HG02571 (cell line): ENCODE measurements around the gene NANOS3.

Source experiments
- ATAC-seq: cut with Tn5 transposase; IDR thresholded peaks from one replicate; pipeline ENCODE4 v1.9.1; 2021; ENCODE audit warnings: mild to moderate bottlenecking, moderate library complexity; ENCODE audit not compliant: unreplicated experiment

The NANOS3 gene

GRCh38 chr19:13864667-13865570 lies 12.0 kb upstream of the NANOS3 start:
- ATAC-seq: no peak

GRCh38 chr19:13865571-13866462 lies 11.1 kb upstream of the NANOS3 start:
- no peak for ATAC-seq

GRCh38 chr19:13866463-13867046 lies 10.4 kb upstream of the NANOS3 start:
- ATAC-seq: no peak

GRCh38 chr19:13868663-13869062 lies 8.3 kb upstream of the NANOS3 start:
- no peak for ATAC-seq

- no peak for ATAC-seq
Measured at GRCh38 chr19:13869281-13869680, 7.7 kb upstream of the NANOS3 start.

DNA sequence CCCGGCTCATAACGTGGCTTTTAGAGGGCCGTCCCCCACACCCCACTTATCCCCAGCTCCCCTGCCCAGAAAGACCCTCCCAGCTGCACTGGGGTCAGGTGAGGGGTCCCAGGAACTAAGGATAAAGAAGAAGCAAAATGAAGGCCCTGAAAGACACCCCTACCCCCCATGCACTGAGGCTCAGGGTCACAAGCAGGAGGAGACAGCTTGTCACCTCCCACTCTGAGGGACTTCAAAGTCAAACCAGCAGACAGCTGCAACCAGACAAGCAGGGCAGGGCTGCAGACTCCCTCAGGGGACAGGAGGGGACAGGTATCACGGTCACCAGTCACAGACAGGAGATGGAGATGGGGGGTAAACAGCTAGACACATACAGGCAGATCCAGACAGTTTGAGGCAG lies 6.1 kb upstream of the NANOS3 start:
- ATAC-seq: no peak

GRCh38 chr19:13872339-13872694 lies 4.6 kb upstream of the NANOS3 start:
- no peak for ATAC-seq

DNA sequence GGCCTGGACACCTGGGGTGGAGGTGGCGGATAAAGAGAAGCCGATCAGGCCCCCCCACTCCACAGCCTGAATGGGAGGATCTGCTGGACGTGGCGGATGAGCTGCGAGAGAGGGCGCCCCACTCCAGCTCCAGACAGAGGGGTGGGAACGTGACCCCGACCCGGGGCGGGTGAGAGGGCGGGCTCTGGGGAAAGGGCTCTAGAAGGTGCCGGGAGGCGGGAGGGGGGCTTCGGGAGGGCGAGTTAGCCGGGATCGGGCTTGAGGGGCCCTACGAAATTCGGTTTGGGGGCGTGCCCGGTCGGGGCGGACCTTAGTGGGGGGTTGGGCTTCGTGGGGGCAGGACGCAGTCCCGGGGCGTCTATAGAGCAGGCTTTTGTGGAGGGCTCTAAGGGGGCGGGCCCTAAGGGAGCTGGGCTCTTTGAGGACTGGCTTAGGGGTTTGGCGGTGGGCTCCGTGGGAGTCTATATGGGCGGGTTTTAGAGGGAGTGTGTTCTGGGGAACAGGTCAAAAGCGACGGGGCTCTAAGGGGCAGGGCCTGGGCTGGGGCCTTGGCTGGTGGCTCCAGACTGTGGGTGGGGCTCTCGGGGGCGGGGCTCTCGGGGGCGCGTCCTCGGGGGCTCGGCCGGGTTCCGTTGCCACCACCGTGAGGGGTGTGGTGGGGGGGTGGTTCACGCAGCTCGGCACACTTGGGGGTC lies 4.1 kb upstream of the NANOS3 start:
- ATAC-seq: no peak

DNA sequence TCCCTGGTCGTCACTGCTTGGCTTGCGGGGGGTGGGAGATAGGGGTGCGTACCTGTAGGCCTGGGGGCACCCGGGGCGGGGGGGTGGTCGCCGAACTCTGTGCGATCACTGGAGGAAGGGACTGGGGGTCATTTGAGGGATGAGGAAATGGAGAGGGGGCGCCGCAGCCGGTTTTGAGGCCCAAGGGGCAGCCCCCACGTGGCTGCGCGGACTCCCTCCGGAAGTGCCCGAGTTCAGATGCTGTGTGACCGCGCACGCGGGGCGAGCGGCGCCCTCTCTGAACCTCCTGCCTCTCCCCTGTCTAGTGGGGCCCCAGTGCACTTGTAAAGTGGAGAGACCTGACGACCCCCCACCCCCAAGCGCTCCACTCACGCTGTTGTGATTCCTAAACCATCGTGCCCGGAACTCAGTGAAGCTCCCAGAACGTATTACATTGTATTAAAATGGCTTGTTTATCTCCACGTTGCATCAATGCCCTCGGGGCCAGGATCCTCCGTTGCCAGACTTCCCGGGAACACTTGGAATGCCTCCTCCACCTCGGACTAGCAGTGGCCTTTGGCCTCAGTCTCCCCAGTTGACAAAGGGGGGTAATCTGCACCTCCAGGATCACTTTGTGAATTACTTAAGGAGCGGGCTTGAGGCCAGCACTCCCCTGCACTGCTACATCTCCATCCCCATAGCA lies 3.0 kb upstream of the NANOS3 start:
- no peak for ATAC-seq

DNA sequence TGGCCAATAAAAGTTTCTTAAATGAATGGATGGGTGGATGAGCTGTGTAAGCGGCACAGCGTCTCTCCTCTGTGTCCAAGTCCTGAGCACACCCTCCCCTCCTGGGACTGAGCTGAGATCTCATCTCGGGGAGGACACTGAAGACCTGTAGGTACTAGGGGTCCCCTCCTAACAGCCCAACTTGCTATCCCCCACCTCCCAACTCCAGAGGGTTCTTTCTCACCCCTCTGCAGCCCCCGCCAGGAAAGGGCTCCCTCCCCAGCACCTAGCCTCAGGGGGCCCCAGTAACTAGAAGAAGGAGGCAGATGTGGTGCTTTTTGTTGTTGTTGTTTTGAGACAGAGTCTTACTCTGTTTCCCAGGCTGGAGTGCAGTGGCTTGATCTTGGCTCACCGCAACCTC lies 1.1 kb upstream of the NANOS3 start:
- ATAC-seq: no peak

DNA sequence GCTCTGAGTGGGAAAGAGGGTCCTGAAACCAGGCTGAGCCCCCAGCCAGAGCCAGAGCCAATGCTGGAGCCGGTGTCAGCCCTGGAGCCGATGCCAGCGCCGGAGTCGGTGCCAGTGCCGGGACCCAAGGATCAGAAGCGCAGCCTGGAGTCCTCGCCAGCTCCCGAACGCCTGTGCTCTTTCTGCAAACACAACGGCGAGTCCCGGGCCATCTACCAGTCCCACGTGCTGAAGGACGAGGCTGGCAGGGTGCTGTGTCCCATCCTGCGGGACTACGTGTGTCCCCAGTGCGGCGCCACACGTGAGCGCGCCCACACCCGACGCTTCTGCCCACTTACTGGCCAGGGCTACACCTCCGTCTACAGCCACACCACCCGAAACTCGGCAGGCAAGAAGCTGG lies 369 bp downstream of the NANOS3 start:
- ATAC-seq: no peak

DNA sequence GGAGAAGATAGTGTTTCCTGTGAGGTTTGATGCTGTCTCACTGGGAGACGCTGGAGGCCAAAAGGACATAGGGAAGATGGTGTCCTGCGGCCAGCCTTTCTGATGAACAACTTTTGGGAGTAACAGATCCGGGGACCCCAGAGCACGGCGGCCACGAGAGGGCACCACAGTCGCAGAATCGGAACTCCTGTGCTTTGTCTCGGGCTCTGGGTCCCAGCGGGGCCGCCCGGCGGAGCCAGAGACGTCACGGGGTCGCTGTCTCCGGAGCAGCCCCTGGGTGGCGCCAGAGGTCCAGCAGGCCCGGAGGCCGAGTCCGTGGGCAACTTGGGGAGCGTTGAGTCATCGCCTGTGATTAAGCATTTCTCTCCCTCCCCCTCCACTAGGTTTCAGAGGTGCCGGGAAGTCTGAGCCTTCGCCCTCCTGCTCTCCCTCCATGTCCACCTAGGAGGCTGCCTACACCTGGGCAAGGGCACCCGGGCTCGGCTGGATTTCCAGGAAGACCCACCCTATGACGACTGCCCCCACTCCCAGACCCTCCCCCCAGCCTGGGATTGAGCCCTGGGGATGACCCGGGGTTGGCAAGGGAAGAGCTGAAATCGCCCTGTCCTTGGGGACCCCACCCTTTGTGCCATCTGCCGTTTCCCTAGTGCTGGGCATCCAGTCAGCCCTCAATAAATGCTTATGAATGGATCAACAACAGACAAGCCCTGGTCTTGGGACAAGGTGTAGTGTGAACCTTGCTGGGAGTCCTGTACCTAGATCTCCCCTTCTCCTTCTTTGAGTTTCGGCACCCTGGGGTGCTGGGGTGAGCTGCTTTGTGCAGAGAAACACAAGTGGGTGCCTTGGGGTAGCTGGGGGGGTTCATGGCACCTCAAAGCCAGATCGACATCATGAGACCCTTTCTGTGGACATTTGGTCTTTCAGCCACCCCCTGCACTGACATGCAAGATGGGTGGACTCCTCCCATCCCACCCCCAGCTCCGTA lies 3.4 kb downstream of the NANOS3 start:
- peak; percentile 83 for ATAC-seq

- no peak for ATAC-seq
Measured at GRCh38 chr19:13881251-13881691, 4.3 kb downstream of the NANOS3 start.

- no peak for ATAC-seq
Measured at GRCh38 chr19:13881692-13882418, 4.9 kb downstream of the NANOS3 start.

DNA sequence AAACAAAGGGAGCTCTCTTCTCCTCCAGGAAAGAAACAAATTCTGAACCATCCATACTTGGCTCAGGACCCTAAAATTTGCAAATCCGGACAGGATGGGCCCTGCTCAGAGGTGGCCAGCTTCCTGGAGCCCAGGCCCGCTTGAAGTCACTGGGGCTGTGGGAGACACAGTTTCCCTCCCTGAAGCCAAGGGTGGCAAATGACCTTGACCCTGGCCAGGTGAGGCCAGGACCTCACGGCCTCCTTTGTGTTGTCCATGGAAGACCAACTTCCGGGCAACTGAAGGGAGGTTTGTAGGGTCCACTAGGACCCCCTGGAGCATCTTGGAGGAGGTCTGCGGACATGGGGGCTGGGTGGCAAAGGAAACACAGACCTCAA lies 5.5 kb downstream of the NANOS3 start:
- ATAC-seq: no peak

DNA sequence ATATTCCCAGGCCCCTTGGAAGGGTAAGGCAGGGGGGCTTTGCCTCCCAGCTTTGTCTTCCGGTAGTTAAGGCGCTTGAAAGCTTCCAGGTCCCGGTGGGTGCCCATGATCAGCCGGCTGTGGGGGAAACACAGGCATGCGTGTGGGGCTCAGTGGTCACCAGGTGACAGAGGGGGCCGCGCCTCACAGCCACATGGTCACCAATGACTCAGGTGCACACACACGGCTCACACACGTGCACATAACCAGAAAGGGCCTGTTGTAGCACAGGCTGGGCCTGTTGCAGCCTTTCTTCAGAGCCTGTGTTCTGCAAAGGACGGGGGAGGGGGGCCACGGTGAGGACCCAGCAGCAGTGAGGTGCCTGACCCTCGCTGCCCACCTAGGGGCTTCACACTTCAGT lies 5.9 kb downstream of the NANOS3 start:
- ATAC-seq: no peak

- no peak for ATAC-seq
Measured at GRCh38 chr19:13883516-13884064, 6.7 kb downstream of the NANOS3 start.
